Adipocyte (in vitro differentiated cells): ENCODE measurements around the gene BST2.

ENCODE experiments used
- DNase-seq: peaks from one replicate; pipeline ENCODE4 v3.0.0-alpha.2; 2015; ENCODE audit warnings: low read depth
- H3K27me3 ChIP-seq: replicated peaks from 2 replicates; pipeline ENCODE4 v1.7.0; 2013; ENCODE audit warnings: mild to moderate bottlenecking, low read length, moderate library complexity; ENCODE audit not compliant: control insufficient read depth, insufficient read depth
- H3K36me3 ChIP-seq: 2 replicates; pipeline ENCODE4 v1.7.0; 2013; ENCODE audit warnings: low read length, mild to moderate bottlenecking, moderate library complexity; ENCODE audit not compliant: control insufficient read depth, insufficient read depth, severe bottlenecking
- H3K4me1 ChIP-seq: 2 replicates; pipeline ENCODE4 v1.7.0; 2013; ENCODE audit warnings: mild to moderate bottlenecking, low read length, moderate library complexity; ENCODE audit not compliant: control insufficient read depth, insufficient read depth
- H3K4me3 ChIP-seq: 2 replicates; pipeline ENCODE4 v1.7.0; 2013; ENCODE audit warnings: mild to moderate bottlenecking, low read length, moderate library complexity
- H3K9ac ChIP-seq: 2 replicates; pipeline ENCODE4 v1.7.0; 2013; ENCODE audit warnings: mild to moderate bottlenecking, low read length, moderate library complexity
- H3K9me3 ChIP-seq: 2 replicates; pipeline ENCODE4 v1.7.0; 2013; ENCODE audit warnings: mild to moderate bottlenecking, low read length, moderate library complexity; ENCODE audit not compliant: control insufficient read depth

The BST2 gene, protein sequence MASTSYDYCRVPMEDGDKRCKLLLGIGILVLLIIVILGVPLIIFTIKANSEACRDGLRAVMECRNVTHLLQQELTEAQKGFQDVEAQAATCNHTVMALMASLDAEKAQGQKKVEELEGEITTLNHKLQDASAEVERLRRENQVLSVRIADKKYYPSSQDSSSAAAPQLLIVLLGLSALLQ

DNA sequence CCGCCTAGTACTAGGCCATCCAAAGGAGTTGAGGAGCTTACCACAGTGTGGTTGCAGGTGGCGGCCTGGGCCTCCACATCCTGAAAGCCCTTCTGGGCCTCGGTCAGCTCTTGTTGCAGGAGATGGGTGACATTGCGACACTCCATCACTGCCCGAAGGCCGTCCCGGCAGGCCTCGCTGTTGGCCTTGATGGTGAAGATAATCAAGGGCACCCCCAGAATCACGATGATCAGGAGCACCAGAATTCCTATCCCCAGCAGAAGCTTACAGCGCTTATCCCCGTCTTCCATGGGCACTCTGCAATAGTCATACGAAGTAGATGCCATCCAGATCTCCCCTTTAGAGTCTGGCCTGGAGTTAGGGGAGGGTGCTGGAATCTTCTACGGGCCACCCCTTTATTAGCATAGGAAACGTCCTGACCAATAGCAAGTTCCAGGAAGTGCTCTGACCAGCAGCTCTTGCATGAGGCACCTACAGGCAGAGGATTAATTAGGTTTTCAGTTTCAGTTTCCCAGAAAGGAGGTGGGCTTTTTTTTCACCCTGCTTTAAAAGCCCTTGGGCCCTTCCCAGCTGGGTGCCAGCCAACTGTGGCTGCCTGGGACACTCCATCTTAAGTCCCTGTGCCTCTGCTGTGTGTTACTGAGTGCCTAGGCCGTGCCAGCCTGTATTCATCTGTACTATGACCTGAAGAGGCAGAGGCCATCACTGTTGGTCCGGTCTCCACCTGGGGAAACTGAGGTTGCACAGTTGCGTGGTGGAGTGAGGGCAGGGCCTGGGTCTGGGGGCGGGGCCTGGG, at the start of gene BST2:
TSS of gene BST2 (minus strand) at position 381 of the 796 bp plus-strand sequence. CDS start at position 326, 55 bp downstream.
- Histone ChIP-seq H3K9ac (peak within 1 kb of the TSS; percentile 11), H3K9me3 (no peaks in the 10 kb centered on the region), H3K36me3 (no peaks in the 10 kb centered on the region), H3K4me1 (peaks cover 9% of the 10 kb centered on the region), H3K4me3 (peak within 1 kb of the TSS; percentile 71), H3K27me3 (no peaks in the 10 kb centered on the region)
- no peak for DNase-seq

DNA sequence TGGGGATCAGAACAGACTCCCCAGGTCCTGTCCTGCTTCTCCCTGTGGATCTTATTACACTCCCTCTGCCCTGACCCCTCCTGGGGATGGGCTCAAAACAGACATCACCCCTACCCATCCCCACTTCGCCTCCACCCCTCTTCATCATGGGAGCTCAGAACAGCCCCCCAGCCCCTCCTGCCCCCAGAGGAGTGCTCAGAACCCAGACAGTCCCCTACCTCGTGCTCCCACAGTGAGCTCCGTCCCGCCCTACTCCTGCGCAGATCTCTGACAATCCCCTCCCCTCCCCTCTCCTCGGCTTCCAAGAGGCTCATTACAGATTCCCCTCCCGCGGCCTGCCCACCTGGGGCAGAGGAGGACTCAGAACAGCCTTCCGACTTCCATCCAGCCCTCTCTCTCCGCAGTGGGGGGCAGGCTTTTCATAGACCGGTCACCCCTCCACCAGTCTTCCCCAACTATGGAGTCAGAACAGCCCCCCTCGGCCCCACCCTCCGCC, 49.2 kb upstream of the BST2 start:
- Histone ChIP-seq H3K27me3 (peaks cover 18% of the 10 kb centered on the region), H3K36me3 (no peaks in the 10 kb centered on the region), H3K9me3 (no peaks in the 10 kb centered on the region), H3K4me1 (peaks cover 5% of the 10 kb centered on the region), H3K9ac (no peak overlapping the region), H3K4me3 (no peak overlapping the region)
- no peak for DNase-seq

DNA sequence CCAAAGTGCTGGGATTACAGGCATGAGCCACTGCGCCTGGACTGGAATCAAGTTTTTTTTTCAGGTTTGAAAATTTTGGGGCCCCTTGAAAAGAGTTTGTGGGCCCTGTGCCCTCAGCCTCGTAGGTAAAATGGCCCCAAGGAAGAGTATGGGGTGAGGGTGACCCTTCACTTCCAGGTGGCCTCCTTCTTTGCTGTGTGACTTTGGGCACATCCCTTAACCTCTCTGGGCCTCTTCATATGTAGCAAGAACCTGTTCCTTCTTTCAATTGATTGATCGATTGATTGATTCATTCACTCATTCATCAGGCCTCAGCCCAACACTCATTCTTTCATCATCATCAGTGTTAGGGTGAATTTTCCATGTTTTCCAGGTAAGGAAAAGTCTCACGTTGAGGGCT, 46.4 kb upstream of the BST2 start:
- Histone ChIP-seq H3K27me3 (peaks cover 18% of the 10 kb centered on the region), H3K36me3 (no peaks in the 10 kb centered on the region), H3K9me3 (no peaks in the 10 kb centered on the region), H3K9ac (no peak overlapping the region), H3K4me3 (no peak overlapping the region), H3K4me1 (no peaks in the 10 kb centered on the region)
- DNase-seq = no peak

DNA sequence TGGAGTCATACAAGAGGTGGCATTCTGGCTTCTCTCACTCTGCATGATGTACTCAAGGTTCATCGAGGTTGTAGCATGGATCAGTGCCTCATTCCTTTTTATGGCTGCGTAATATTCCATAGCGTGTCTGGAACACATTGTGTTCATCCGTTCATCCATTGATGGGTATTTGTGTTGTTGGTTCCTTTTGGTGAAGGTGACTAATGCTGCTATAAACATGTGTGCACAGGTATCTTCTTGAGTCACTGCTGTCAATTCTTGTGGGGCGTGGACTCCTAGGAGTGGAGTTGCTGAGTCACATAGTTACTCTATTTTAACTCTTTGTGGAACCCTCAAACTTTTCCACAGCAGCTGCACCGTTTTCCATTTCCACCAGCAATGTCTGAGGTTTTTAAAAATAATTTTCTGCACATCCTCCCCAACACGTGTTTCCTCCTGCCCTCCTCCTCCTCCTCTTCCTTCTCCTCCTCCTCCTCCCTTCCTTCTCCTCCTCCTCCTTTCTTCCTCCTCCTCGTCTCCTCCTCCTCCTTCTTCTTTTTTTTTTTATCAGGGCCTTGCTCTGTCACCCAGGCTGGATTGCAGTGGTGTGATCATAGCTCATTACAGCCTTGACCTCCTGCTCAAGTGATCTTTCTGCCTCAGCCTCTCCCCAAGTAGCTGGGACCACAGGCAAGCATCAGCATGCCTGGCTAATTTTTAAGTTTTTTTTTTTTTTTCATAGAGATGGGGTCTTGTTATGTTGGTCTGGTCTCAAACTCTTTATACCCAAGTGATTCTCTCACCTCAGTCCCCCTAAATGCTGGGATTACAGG, 45.0 kb upstream of the BST2 start:
- H3K9me3 ChIP-seq = no peaks in the 10 kb centered on the region
- H3K9ac ChIP-seq = no peak overlapping the region
- H3K4me3 ChIP-seq = no peak overlapping the region

DNA sequence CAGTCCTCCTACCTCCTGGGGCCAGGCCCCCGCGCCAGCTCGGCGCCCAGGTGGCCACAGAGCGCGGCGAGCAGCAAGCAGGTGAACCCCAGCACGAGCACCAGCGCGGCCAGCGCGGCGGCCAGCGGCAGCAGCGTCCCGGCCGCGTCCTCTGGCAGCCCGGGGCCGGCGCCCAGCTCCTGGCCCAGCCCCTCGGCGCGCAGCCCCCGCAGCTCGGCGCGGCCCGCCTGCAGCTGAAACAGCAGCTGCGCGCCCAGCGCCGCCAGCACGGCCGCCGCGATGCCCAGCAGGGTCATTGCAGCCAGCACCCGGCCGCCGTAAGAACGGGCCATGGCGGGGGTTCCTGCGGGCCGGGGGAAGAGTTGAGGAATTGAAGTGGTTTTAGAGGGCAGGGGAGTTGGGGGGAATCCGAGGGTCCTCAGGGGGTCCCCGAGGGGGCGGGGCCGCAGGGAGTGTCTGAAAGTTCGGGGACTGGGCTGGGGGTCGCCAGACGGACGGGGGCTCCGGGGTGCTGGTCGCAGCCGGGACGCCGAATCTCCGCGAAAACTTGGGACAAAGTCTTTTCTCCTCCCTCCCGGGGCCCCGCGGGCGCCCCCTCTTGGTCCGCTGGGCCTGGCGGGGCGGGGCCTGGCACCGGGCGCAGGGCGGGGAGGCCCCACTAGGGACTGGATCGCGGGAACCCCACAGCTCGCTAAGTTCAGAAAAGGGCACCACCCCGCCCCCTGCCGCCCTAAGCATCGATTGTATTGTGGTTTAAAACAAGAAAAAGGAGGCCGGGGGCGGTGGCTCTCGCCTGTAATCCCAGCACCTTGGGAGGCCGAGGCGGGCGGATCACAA, 42.9 kb upstream of the BST2 start, which contains the start of gene TMEM221:
TSS of gene TMEM221 (minus strand) at position 538 of the 837 bp plus-strand sequence. CDS start at position 332, 206 bp downstream.
- no peaks in the 10 kb centered on the region for H3K9me3 ChIP-seq
- no peaks in the 10 kb centered on the region for H3K36me3 ChIP-seq
- DNase-seq = peak; percentile 78

More for the DNA sequence above, 45.0 kb upstream of the BST2 start:
- Histone ChIP-seq H3K36me3 (no peaks in the 10 kb centered on the region), H3K27me3 (peaks cover 18% of the 10 kb centered on the region), H3K4me1 (no peaks in the 10 kb centered on the region)
- no peak for DNase-seq

DNA sequence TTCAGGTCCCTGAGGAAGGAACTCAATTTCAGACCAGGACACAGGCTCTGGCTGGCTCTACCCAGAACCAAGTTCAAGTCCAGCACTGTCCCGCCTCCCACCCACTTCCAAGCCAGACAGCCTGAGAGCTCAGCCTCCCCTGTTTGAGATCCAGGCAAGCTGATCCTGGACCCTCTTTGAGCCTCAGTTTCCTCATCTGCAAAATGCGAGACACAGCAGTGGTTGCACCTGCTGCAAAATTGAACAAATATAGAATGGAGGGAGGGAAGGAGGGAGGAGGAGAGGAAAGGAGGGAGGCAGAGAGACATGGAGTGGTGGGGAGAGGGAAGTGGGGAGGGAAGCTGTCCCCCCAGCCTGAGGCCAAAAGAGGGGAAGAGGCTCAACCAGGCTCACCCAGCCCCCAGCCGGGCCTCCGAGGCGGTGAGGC, 42.3 kb upstream of the BST2 start:
- DNase-seq = no peak
- Histone ChIP-seq H3K27me3 (peaks cover 7% of the 10 kb centered on the region), H3K9me3 (no peaks in the 10 kb centered on the region), H3K9ac (no peak overlapping the region), H3K4me1 (no peaks in the 10 kb centered on the region), H3K4me3 (no peak overlapping the region), H3K36me3 (no peaks in the 10 kb centered on the region)

More for the DNA sequence above, 42.9 kb upstream of the BST2 start, which contains the start of gene TMEM221:
- H3K4me3 ChIP-seq = no peak within 1 kb of the TSS
- H3K9ac ChIP-seq = no peak within 1 kb of the TSS
- H3K4me1 ChIP-seq = no peaks in the 10 kb centered on the region
- peaks cover 7% of the 10 kb centered on the region for H3K27me3 ChIP-seq

DNA sequence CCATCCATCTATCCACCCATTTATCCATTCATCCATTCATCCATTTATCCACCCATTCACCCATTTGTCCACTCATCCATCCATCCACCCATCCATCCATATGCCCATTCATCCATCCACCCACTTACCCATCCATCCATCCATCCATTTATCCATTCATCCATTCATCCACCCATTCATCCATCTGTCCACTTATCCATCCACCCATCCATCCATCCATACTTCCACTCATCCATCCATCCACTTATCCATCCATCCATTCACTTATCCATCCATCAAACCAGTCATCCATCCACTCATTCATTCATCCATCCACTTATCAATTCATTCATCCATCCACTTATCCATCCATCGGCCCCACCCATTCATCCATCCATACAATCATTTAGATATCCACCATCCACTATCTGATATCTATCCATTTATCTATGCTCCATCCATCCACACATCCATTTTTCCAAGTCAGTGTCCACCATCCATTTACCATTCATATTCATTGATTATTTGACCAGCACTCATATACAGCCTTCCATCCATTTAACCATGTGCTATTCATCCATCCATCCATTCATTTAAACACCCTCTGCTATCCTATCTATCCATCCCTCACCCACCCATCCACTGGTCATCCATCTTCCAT, 40.2 kb upstream of the BST2 start:
- no peak for DNase-seq
- Histone ChIP-seq H3K9ac (no peak overlapping the region), H3K9me3 (no peaks in the 10 kb centered on the region), H3K36me3 (no peaks in the 10 kb centered on the region), H3K4me1 (peaks cover 10% of the 10 kb centered on the region), H3K4me3 (no peak overlapping the region), H3K27me3 (peaks cover 4% of the 10 kb centered on the region)

DNA sequence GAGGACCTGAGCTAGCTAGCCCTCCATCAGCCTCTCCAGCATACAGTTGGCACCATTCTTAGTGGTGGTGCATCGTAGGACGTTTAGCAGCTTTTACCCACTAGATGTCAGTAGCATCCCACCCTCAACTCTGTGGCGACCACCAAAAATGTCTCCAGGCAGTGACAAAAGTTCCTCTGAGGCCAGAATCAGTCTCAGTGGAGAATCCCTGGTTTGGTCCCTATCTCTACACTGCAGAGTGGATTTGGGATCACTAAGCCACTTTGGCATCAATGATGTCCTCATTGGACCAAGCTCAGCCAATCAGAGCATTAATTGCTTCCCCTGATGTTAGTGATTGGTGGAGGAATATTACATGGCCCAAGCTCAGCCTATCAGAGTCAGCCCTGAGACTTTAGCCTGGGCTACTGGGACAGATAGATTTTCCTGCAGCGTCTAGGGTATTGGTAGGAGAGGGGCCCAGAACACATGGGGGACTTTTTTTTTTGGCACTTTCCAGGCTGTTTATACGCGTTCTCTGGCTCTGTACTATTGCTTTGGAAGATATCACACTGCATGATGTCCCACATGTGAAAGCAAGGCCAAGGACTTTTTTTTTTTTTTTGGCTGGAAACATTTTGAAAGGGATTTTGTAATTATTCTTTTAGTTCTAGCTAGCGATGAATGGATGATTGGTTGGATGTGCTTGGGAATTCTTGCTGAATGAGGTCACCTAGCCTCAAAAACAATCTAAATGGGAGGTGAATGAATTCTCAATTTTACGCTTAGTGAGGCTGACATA, 36.0 kb upstream of the BST2 start:
- DNase-seq = peak; percentile 46
- H3K4me1 ChIP-seq = peaks cover 10% of the 10 kb centered on the region
- no peaks in the 10 kb centered on the region for H3K36me3 ChIP-seq

DNA sequence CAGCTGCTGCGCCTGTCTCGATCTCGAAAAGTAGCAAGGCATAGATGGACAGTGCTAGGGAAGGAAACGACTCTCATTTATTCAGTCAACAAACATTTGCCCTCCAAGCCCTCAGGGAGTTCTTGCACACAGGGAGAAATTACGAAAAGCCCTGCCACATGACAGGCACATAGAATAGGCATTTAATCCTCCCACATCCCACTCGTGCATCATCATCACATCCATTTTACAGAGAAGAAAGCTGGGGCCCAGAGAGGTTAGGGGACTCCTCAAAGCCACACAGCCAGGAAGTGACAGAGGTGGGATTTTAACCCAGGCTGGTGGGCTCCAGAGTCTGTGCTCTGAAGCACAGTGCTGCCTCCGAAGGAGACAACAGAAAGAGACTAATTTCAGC, 31.4 kb upstream of the BST2 start:
- Histone ChIP-seq H3K4me3 (no peak overlapping the region), H3K4me1 (peaks cover 7% of the 10 kb centered on the region), H3K27me3 (no peaks in the 10 kb centered on the region), H3K9ac (no peak overlapping the region), H3K36me3 (no peaks in the 10 kb centered on the region), H3K9me3 (no peaks in the 10 kb centered on the region)
- no peak for DNase-seq

More for the DNA sequence above, 36.0 kb upstream of the BST2 start:
- Histone ChIP-seq H3K9me3 (no peaks in the 10 kb centered on the region), H3K4me3 (no peak overlapping the region), H3K27me3 (no peaks in the 10 kb centered on the region), H3K9ac (no peak overlapping the region)
